Tibial nerve (tissue), 3 donors: Measurements from ENCODE around the gene ISCA2.

Source experiments
- EP300 ChIP-seq, 2 donors: sonication (generic); formaldehyde crosslinking; IDR thresholded peaks; one replicate each; pipeline ENCODE4 v1.6.1; 2017; ENCODE audit warnings: antibody characterized with exemption in 2 of 2, mild to moderate bottlenecking in 1 of 2
- POLR2A ChIP-seq, 2 donors: fragments of 450-650 bp; IDR thresholded peaks; one replicate each; pipeline ENCODE4 v1.6.1; 2017; ENCODE audit warnings: antibody characterized with exemption in 2 of 2, mild to moderate bottlenecking in 2 of 2, moderate library complexity in 2 of 2

- no peak for TF ChIP-seq EP300 (IDR thresholded peaks at IDR 0.05)
- no peak for TF ChIP-seq POLR2A (IDR thresholded peaks at IDR 0.05)
Measured at GRCh38 chr14:74508292-74508731, 14.7 kb downstream of the ISCA2 start.
